NB4 (cell line): ENCODE measurements around the gene DNAH7.

Experiments
- DNase-seq: peaks from one replicate; pipeline ENCODE4 v3.0.0; 2010; ENCODE audit warnings: low read depth
- H3K4me3 ChIP-seq: one replicate; pipeline ENCODE4 v1.5.1; 2011; ENCODE audit warnings: mild to moderate bottlenecking, low read depth, low read length, moderate library complexity
- CTCF ChIP-seq: IDR thresholded peaks from one replicate; pipeline ENCODE4 v1.5.1; 2012; ENCODE audit warnings: low read depth, low read length
- MAX ChIP-seq: IDR thresholded peaks from 2 replicates; pipeline ENCODE4 v1.6.1; 2011; ENCODE audit warnings: low read depth, low read length
- MYC ChIP-seq: IDR thresholded peaks from 2 replicates; pipeline ENCODE4 v1.6.1; 2011; ENCODE audit warnings: low read depth, low read length
- POLR2A ChIP-seq: IDR thresholded peaks from 2 replicates; pipeline ENCODE4 v1.6.1; 2011; ENCODE audit warnings: mild to moderate bottlenecking; ENCODE audit not compliant: insufficient read length; ENCODE audit errors: extremely low read depth

DNAH7 gene

DNA sequence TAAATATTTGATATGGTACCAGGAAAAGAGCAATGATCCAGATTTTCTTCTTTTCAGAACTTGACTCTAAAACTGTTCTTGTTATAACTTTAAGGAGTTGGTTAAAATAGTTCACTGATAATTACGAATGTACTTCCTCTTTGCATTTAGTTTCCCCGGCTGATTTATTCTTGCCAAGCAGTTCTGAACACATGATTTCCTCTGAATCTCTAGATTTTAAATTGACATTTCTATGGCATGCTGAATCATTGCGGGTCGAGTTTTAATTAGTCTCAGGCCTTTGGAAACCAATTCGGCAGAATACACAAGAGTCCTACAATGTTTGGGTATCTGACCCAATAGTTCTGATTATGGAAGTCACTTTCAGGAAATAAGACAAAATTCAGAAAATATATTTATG, 37.3 kb upstream of the DNAH7 start:
- no peak for DNase-seq
- TF ChIP-seq MYC (no peak; the same call in 1 of the 2 replicates), CTCF (no peak), MAX (no peak), POLR2A (no peak)
- no peak overlapping the region for H3K4me3 ChIP-seq

- H3K4me3 ChIP-seq: no peak overlapping the region
These were observed 35.4 kb upstream of the DNAH7 start for GRCh38 chr2:196104066-196104465.

GRCh38 chr2:196103626-196104025, 35.0 kb upstream of the DNAH7 start:
- TF ChIP-seq POLR2A (no peak), MAX (no peak)
- no peak for DNase-seq
- H3K4me3 ChIP-seq: no peak overlapping the region

More at GRCh38 chr2:196104066-196104465, 35.4 kb upstream of the DNAH7 start:
- no peak for DNase-seq
- TF ChIP-seq POLR2A (no peak), MAX (no peak), CTCF (no peak), MYC (no peak)

DNA sequence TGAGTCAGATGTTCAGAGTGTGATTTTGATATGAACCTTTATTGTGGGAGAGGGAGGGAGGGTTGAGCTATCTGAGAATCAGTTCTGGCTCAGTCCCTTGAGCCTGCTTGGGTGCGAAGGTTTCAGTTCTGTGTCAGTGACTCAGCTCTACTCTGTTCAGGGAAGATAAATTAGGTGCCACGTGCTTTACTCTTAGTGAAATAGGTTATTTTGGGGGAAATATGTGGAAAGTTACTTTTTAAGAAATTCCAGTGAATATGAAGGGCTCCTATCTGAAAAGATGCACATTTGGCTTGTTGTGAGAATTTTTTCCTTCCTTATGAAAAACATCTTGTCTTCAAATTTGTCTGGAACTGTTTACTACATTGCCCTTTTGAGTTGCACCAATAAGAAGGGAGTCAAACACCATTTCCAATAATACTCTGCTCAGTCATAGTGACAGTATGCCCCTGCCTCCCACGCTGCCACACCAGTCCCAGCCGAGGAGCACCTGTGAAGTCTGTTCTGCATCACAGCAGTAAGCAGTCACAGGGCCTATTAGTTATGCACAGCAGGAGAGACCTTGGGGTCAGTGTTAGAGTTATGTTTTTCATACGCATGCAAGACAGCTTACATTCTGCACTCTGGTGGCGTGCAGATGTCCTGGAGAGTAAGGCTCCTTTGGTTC, 32.8 kb upstream of the DNAH7 start:
- DNase-seq: no peak
- H3K4me3 ChIP-seq: no peak overlapping the region
- TF ChIP-seq POLR2A (no peak), MYC (no peak), MAX (no peak)

GRCh38 chr2:196099916-196100315, 31.3 kb upstream of the DNAH7 start:
- no peak overlapping the region for H3K4me3 ChIP-seq
- TF ChIP-seq MAX (no peak), POLR2A (no peak), MYC (no peak), CTCF (no peak)
- DNase-seq: no peak

GRCh38 chr2:196097864-196098660, 29.4 kb upstream of the DNAH7 start:
- H3K4me3 ChIP-seq: no peak overlapping the region
- no peak for DNase-seq
- TF ChIP-seq MAX (no peak), CTCF (no peak), MYC (no peak), POLR2A (no peak)
